ENCODE data around the gene SUCLG2.

The SUCLG2 gene

DNA sequence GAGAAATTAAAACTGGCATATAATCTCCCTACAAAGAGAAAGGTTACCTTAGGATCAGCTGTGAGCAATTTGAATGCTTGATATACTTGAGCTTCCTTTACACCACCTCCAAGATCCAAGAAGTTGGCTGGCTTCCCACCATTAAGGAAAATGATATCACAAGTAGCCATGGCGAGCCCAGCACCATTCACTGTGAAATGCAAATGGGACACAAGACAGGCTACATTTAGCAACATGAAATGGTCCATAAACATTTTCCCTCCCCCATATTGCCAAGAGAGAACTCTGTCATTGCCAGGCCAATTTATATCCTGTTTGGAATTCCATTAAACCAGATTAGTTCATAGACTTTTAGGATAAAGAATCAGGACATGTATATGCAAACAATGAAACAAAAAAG lies 158.7 kb downstream of the SUCLG2 start:
- no peak for DNase-seq

- DNase-seq, result no peak
Observed at GRCh38 chr3:67493808-67494207, 160.6 kb downstream of the SUCLG2 start.

DNA sequence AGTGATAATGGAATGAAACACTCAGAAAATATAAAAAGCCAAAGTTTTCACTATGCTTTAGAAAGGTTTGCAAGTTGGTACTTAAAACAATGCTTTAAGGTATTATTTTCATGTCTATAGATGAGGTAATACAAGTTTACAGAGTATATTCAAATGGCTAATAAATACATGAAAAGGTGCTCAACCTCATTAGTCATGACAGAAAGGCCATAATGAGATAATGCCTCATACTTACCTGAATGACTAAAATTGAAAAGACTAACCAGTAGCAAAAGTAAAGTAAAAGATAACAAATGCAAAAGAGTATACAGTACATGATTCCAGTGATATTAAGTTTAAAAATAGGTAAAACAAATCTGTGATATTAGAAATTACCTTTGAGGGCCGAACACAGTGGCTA lies 163.8 kb downstream of the SUCLG2 start:
- no peak for DNase-seq

GRCh38 chr3:67489816-67490215 lies 164.6 kb downstream of the SUCLG2 start:
- no peak for DNase-seq

DNA sequence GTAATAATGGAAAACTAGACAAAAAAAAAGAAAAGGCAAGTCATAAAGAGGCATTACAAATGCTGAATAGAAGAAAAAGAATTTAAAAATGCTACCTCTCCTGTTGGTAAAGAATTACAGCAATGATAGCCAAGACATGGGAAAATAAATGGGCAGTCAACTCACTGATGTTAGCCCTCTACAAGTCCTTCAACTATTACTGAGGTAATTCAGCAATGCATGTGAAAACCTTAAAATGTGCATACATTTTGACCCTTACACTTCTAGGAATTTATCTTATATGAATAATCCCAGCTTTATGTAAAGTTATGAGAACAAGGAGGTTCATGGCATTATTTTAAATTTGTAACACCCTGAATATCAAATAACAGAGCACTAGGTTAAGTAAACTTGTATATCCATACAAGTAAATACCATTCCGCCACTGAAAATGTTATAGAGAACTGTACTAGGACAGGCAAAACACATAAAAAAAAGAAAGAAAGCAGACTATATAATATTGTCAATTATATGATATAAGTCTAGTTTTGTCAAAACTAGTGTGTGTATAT lies 166.8 kb downstream of the SUCLG2 start:
- no peak for DNase-seq

- no peak for DNase-seq
Observed at GRCh38 chr3:67486883-67487282, 167.5 kb downstream of the SUCLG2 start.

DNA sequence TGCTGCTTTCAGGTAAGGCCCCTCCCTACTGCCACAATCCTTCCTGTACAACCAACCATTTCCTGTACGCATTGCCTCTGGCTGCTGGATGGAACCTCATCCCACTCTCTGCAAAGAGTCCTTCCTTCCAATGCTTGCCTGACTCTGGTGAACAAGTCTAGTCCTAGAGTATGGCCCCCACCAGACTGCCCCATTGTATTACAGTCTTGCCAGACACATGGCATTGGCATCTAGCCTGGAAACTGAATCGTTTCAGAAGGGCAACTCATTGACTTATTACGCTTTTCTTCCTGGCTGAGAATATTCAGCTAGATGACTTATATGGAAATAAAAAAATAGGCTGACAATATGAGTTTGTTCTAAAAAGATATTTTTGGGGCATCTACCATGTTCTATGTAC lies 170.3 kb downstream of the SUCLG2 start:
- no peak for DNase-seq

DNA sequence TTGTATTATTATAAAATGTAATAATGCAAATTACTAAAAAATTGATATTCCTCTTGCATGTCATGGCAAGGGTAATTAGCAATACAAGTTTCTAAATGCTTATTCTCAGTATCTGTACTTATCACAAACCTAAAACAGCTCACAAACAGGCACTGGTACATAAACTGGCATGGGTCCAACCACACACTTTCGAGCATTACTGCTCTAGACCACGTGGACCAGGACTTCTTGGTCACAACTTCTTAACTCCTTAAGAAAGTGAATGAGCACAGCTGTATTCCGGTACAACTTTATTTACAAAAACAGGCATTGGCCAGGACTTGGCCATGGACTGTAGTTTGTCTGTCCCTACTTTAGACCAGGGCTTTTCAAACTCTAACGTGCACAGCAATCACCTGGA lies 173.3 kb downstream of the SUCLG2 start:
- DNase-seq, result no peak

DNA sequence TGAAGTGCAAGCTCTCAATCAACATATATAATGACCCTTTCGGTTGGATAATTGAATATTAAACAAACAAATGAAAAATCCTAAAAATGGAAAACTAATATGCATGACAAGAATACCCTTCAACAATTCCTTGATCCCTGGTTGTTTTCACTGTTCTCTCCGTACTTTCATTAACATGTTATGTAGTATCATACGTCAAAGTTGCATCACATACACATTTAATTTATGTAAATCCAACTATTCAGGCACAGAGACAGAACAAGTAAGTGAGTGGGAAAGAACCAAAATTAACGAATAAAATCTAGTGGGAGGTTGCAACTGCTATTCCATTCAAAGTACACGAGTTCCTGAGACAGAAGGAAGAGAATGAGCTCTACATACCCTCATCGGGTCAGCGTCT lies 176.0 kb downstream of the SUCLG2 start:
- no peak for DNase-seq

DNA sequence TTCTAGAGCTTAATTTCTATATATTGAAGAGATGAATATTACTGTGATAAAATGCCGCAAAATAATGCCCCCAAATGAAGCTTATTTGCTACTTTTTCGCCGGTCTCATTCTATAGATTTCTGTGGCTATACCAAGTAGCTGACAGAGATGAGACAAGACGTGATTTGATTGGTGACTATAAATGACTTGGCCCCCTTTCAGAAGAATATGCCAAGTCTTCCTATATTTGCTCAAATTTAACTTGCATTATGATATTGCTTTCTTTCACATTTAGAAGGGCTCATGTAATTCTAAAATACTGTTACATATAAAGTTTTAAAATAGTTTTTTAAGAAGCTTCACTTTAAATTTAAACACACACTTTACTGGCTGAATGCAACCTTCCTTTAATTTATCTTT lies 180.1 kb downstream of the SUCLG2 start:
- no peak for DNase-seq

DNA sequence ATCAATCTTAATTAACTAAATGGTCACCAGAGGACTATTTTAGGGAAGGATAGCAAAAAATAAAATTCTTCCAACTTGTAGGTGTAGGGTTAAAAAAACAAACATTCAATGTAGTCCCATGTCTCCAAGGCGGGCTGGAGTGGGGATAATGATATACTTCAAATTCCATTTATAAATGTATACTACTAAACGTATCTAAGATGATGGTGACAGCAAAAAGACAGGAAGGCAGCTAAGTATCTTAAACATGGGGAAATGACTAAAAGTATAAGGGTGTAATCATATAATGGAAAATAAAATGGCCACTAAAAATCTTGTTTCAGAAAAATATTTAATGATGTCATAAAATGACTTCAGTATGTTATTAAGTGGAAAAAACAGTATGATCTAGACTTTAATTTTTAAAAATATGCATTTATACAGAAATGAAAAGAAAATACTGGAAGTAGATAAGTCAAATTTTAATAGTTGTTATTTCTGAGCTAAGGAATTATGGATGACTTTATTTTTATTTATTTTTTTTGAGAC lies 181.7 kb downstream of the SUCLG2 start:
- no peak for DNase-seq

DNA sequence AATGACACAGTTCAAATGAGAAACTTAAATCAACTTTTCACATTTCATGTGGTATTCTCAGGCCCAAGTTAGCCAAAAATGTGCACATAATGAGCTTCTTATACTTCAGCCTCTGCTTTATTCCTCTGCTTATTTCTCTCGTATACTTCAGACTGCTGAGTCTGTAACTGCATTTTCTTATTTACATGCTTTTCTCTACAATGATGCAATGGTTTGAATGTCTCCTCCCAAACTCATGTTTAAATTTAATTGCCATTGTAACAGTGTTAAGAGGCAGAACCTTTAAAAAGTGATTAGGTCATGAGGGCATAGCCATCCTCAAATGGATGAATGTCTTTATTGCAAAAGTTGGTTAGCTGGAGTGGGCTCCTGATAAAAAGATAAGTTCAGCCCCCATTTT lies 184.2 kb downstream of the SUCLG2 start:
- DNase-seq, result no peak

- DNase-seq, result no peak
Observed at GRCh38 chr3:67468511-67468910, 185.9 kb downstream of the SUCLG2 start.

DNA sequence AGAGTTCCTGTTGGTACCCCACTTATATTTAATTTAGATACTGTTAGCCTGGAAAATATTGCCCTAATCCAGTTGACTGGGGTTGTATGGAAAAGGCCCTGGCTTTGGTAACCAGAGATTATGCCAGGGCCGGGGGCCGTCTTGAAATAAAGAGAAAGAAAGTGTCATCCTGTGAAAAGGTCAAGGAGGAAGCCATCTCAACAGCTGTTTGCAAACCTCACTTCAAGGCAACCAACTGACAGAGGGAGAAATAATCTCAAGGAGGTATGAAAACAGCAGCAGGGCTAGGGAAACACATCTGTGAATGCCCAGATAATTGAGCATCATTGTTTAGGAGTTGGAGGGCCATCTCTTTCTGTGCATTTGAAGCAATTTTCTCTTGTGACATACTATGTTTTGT lies 190.8 kb downstream of the SUCLG2 start:
- no peak for DNase-seq

GRCh38 chr3:67462187-67462586 lies 192.2 kb downstream of the SUCLG2 start:
- DNase-seq, result no peak

GRCh38 chr3:67461667-67462142 lies 192.7 kb downstream of the SUCLG2 start:
- no peak for DNase-seq

DNA sequence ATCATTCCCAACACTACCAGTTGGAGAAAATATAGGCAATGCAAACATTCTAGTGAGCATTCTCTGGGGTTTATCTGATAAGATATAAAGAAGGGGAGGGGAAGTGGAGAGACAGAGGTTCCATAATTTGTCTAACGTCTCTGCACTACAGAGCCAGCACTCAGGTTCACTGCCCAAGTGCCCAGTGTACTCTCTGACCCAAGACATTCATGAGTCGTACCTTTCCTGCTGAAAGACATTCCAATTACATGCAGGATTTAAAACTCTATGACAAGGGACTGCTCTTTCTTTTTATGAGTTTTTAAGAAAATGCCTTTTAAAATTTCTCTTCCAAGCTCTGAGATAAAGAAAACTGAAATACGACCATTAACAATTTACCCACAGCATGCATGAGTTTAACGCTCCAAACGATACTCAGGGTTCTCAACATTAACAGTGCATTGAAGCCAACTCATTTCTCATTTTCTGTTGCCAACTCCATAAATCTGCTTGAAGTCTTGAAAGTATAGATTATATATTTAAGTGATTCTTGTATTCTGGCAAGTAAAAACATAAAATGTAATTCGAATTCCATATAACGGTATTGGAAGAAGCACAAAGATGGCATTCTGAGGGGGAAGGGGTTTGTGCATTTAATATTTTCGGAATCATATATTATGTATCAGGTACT lies 193.4 kb downstream of the SUCLG2 start:
- no peak for DNase-seq

DNA sequence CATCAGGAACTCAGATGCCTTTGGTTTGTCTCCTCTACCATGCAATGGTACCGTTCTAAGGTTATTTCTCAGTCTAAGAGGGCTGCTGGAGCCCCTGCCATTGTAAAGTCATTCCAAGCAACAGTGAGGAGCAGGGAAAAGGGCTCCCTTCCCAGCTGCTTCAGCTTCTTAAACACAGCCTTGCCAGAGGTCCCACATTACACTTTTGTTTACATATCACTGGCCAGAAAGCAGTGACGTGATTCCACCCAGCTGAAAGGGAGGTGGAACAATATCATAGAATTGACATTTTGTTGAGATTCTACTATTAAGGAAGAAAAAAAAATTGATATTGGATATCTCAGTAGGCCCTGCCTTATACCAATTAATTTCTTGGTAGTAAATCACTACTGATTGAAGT lies 194.6 kb downstream of the SUCLG2 start:
- no peak for DNase-seq

DNA sequence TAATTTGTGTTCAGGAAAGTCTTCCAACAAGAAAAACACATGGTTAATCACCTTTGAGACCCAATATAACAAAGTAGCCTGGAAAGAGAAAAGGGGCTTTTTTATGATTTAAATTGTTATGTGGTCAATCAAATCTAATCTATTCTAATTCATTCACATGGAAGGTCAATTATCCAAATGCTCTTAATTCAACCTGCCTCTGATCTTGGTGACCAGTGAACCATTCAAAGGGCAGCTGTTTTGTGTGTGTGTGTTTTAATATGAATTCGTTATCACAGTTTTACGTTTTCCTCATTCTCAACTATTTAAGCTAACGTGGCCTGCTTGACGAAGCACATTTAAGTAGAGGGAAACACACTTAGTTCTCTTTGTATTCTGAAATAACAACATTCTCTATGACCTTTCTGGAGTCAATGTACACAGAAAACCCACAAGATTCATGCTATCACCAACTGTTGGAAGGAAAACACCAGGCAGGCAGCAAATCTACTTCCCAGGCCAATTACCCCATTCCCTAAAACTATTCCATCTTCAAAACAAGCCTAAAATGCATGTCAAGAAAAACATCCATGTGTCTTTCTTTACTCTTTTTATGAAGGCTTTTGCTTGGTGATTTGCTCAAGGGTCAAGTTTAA lies 195.4 kb downstream of the SUCLG2 start:
- DNase-seq, result no peak

- DNase-seq, result no peak
Observed at GRCh38 chr3:67458408-67458807, 196.0 kb downstream of the SUCLG2 start.

- no peak for DNase-seq
Observed at GRCh38 chr3:67453628-67454027, 200.8 kb downstream of the SUCLG2 start.

DNA sequence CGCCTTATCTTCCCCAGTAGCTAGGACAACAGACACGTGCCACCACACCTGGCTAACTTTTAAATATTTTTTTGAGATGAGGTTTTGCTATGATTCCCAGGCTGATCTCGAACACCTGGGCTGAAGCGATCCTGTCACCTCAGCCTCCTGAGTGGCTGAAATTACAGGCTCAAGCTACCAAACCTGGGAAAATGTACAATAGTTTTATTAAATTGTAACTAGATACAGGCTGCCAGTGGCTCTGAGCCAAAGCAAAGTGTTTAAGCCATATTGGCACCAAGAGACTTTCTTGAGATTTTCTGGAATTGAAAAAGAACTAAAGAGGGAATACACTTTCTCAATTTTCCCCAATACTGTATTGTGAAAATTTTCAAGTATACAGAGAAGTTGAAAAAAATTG lies 204.3 kb downstream of the SUCLG2 start:
- DNase-seq, result no peak

DNA sequence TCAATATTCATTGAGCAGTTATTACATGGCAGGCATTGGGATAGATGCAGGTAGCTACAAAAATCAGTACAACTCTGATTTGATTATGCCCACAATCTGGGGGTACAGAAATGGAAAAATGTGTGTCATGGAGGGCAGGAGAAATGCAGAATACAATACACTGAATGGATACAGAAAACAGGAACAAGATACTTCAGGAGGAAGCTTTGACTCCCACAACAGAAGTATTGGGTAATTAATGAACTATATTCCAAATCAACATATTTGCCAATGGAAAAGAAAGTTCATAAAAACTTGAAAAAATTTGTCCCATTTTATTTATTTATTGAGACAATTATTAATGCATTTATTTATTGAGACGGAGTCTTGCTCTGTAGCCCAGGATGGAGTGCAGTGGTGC lies 207.0 kb downstream of the SUCLG2 start:
- no peak for DNase-seq

DNA sequence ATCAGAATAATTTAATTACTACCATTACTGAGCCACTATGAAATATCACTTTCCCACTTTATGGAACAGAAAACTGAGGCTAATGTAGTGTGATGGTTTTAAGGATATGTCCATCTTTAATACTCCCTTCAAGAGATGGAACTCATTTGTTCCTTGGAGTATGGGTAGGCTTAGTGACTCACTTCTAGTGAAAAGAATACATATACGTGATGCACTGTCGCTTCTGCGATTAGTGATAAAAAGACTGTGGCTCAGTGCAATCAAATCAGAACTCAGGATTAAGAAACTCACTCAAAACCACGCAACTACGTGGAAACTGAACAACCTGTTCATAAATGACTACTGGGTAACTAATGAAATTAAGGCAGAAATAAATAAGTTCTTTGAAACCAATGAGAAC lies 216.6 kb downstream of the SUCLG2 start:
- DNase-seq, result no peak

Measured in hippocampal formation (tissue), 2 donors.